HG03354 (cell line): ENCODE measurements around the gene STX2.

Experiments used
- ATAC-seq: cut with Tn5 transposase; IDR thresholded peaks from one replicate; pipeline ENCODE4 v1.9.1; 2021; ENCODE audit warnings: mild to moderate bottlenecking; ENCODE audit not compliant: unreplicated experiment, poor library complexity, severe bottlenecking

STX2 gene

GRCh38 chr12:130835436-130835835 is 3.6 kb downstream of the STX2 start:
- ATAC-seq = no peak

- ATAC-seq = no peak
Measured at GRCh38 chr12:130835011-130835410, 4.0 kb downstream of the STX2 start.

- ATAC-seq = no peak
Measured at GRCh38 chr12:130832561-130833209, 6.4 kb downstream of the STX2 start.

GRCh38 chr12:130831876-130832405 is 7.1 kb downstream of the STX2 start:
- no peak for ATAC-seq

- ATAC-seq = no peak
Measured at GRCh38 chr12:130831246-130831645, 7.8 kb downstream of the STX2 start.

GRCh38 chr12:130830246-130830551 is 8.9 kb downstream of the STX2 start:
- no peak for ATAC-seq

GRCh38 chr12:130829391-130830245 is 9.4 kb downstream of the STX2 start:
- no peak for ATAC-seq

GRCh38 chr12:130828895-130829294 is 10.2 kb downstream of the STX2 start:
- ATAC-seq = no peak

GRCh38 chr12:130827432-130827831 is 11.6 kb downstream of the STX2 start:
- peak; percentile 43 for ATAC-seq

- ATAC-seq = no peak
Measured at GRCh38 chr12:130826151-130826801, 12.8 kb downstream of the STX2 start.

- no peak for ATAC-seq
Measured at GRCh38 chr12:130825771-130826150, 13.3 kb downstream of the STX2 start.

GRCh38 chr12:130819681-130820080 is 19.4 kb downstream of the STX2 start:
- ATAC-seq = no peak

- peak; percentile 91 for ATAC-seq
Measured at GRCh38 chr12:130818635-130819576, 20.1 kb downstream of the STX2 start.

GRCh38 chr12:130818272-130818634 is 20.8 kb downstream of the STX2 start:
- ATAC-seq = peak; percentile 29

GRCh38 chr12:130817804-130818203 is 21.2 kb downstream of the STX2 start:
- no peak for ATAC-seq

- no peak for ATAC-seq
Measured at GRCh38 chr12:130816097-130816496, 23.0 kb downstream of the STX2 start.

GRCh38 chr12:130815028-130815741 is 23.9 kb downstream of the STX2 start:
- ATAC-seq = no peak

- no peak for ATAC-seq
Measured at GRCh38 chr12:130813949-130814348, 25.1 kb downstream of the STX2 start.

GRCh38 chr12:130813436-130813835 is 25.6 kb downstream of the STX2 start:
- ATAC-seq = no peak
